SK-N-MC (cell line): ENCODE results near the gene FAM131C.

Experiments
- EZH2 ChIP-seq: fragments of 200-600 bp; sonication (generic); IDR thresholded peaks from one replicate; pipeline ENCODE4 v1.6.1; 2017; ENCODE audit warnings: antibody characterized with exemption
- FOXP2 ChIP-seq: optimal IDR thresholded peaks from 2 replicates; pipeline ENCODE3; 2011; ENCODE audit warnings: mild to moderate bottlenecking, moderate library complexity; ENCODE audit not compliant: insufficient read depth; ENCODE audit errors: extremely low read length, control extremely low read depth
- POLR2AphosphoS5 ChIP-seq: IDR thresholded peaks from 2 replicates; pipeline ENCODE4 v1.6.1; 2012; ENCODE audit warnings: mild to moderate bottlenecking, low read depth, low read length, borderline replicate concordance

GRCh38 chr1:16115468-16115983 is 42.1 kb upstream of the FAM131C start:
- no peak for TF ChIP-seq FOXP2
- TF ChIP-seq EZH2 = no peak
- TF ChIP-seq POLR2AphosphoS5 = no peak
